Stimulated activated CD8-positive, alpha-beta memory T cell treated with anti-CD3 and anti-CD28 coated beads, Interleukin-15, amount 100 ng/mL, for 24 hours (primary cell): ENCODE results near the gene MTFMT.
"Not testable (repeated sequence)": the region's sequence is repeated elsewhere in the genome, so short reads cannot be mapped to it uniquely, and the experiment has no call there.

ENCODE experiments used
- DNase-seq: peaks from one replicate; pipeline ENCODE4 v3.0.0-alpha.2; 2020; ENCODE audit warnings: low read depth

MTFMT gene

GRCh38 chr15:65038836-65039235 lies 9.4 kb upstream of the MTFMT start:
- DNase-seq, result no peak

DNA sequence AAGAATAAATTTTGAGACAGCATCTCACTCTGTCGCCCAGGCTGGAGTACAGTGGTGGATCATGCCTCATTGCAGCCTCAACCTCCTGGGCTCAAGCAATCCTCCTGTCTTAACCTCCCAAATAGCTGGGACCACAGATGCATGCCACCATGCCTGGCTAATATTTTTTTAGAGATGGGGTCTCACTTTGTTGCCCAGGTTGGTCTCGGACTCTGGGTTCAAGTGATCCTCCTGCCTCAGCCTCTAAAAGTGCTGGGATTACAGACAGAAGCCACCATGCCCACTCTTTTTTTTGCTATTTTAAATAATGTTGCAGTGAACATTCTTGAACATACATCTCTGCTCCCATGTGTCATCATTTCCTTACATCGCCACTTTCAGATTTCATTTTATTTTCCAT lies 9.0 kb upstream of the MTFMT start:
- DNase-seq, result no peak

- no peak for DNase-seq
These were observed 7.9 kb upstream of the MTFMT start for GRCh38 chr15:65037309-65037708.

GRCh38 chr15:65034719-65035118 lies 5.3 kb upstream of the MTFMT start:
- DNase-seq, result no peak

GRCh38 chr15:65033659-65034269 lies 4.3 kb upstream of the MTFMT start:
- no peak for DNase-seq

DNA sequence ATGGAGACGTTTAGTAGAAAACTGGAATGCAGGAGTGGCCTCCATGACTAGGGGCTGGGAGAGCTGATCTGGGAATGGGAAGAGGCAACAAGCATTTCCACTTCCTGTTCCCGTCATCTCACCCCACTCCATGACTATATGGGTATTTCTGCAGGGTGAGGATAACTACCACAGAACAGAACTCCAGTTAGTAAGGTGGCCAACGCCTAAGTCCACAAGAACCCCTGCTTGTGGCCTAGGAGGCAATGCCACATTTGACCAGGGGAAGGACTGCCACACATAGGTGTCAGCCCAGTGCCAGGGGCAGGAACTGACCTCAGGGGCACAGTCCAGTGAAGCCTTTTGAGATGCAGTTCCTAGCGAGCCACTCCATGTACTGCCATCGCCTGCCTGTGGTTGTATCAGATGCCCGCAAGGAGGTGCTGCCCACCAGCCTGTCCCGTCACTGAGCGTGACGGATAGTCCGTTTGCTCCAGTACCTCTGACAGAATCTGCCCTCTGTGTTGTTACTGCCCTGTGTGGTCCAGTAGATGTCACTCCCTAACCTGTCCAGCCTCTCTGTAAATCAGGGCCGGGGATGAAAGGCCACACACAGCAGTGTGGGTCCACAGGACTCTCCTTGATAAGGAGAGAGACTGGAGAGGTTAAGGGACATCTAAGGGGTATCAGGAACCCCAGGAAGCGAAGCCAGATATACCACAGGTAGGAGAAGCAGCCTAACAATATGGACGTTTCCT lies 3.5 kb upstream of the MTFMT start:
- no peak for DNase-seq

GRCh38 chr15:65029736-65030208 lies 333 bp upstream of the MTFMT start:
- DNase-seq, result no peak

DNA sequence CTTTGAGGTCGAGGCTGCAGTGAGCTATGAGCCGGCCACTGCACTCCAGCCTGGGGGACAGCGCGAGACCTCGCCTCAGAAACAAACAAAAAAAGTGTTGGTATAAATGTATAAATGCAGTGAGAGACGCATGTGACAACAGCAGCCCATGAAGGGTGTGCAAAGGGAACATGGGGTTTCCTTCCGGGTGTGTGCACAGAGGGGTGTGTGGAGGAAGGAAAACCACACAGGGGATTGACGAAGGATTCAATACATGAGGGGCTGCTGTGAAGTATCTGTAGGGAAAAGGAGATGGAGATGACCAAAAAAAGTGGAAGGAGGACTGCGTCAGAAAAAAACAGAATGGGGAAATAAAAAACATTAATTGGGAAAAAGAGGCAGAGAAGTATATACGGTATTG lies 1.1 kb downstream of the MTFMT start:
- no peak for DNase-seq

- no peak for DNase-seq
These were observed 1.8 kb downstream of the MTFMT start for GRCh38 chr15:65027593-65027992.

- no peak for DNase-seq
These were observed 2.7 kb downstream of the MTFMT start for GRCh38 chr15:65026756-65027155.

- DNase-seq, result no peak
These were observed 8.0 kb downstream of the MTFMT start for GRCh38 chr15:65021488-65021887.

GRCh38 chr15:65020419-65020818 lies 9.0 kb downstream of the MTFMT start:
- DNase-seq, result no peak

DNA sequence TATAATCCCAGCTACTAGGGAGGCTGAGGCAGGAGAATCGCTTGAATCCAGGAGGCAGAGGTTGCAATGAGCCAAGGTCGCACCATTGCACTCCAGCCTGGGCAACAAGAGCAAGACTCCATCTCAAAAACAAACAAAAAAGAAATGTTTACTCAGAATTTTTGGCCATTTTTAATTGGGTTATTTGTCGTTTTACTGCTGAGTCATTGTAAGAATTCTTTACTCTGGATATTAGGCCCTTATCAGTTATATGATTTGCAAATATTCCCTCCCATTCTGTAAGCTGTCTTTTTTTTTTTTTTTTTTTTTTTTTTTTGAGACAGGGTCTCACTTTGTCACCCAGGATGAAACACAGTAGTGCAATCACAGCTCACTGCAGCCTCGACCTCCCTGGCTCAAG lies 18.2 kb downstream of the MTFMT start:
- not testable (repeated sequence) for DNase-seq

DNA sequence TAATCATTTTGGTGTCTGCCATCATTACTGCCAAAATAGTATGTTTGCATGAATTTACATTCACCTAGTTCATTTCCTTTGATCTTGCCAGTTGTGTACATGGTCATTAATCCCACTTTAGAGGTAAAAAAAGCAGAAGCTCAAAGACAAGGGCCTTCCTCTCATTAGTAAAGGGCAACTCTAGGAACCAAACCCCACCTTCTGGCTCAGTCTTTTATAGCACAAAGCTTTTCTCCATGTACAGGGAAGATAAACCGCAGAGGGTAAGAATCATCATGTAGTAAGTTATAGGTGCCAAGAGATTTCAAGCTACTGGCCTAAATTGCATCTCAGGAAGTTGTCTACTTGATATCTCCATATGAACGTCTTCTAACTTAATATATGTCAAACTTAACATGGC lies 20.5 kb downstream of the MTFMT start:
- no peak for DNase-seq

DNA sequence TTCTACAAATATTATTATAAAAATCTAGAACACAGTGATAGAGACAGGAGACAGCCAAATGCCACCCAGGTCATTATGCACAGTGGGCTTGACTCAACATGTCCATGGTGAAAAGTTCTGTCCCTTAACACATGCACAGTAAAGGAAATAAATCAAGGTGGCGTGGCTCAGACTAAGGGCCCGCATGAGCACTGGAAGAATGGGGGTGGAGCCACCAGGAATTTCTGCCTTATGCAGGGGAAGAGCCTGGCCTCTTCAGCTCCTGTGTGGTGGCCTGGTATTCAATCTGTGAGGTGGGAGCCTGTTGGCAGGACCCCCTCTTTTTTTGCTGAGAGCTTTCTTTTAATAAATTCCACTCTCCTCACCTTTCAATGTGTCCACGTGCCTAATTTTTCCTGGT lies 22.6 kb downstream of the MTFMT start:
- DNase-seq, result no peak

DNA sequence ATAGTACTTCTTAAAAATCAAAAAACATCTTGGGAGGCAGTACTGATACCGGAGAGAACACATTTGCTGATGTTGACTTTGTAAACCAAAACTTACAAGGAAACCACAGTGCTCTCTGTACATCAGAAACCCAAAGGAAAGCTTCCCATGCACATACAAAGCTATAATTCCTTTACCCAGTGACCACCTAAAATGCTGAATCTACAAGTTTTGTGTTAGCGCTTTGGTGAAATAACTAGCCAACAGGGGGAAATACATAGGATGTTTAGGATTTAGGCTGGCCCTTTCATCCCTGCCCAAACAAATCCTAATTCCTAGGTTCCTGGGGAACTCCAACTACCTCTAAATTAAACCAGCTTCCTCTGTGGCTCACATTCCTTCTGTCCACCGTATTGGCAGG lies 24.4 kb downstream of the MTFMT start:
- no peak for DNase-seq

DNA sequence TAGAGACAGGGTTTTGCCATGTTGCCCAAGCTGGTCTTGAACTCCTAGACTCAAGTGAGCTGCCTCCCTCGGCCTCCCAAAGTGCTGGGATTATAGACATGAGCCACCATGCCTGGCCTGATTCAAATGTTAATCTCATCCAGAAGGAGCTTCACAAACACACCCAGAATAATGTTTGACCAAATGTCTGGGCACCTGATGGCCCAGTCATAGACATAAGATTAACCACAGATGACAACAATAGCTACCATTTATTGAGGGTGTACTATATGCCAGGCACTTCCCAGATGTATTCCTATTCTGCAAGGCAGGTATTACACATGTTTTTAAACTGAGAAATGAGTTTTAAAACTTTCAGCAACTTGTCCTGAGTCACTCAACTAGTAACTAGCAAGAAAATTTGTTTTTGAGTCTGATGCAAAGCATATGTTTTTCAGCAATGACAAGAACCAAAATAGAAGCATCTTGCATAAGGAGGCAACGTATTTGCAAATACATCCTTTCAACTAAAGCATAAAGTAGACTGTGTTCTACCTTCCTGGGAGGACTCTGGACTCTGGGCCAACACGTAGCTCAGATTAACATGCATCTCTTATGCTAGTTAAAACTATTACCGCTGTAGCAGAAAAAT lies 31.6 kb downstream of the MTFMT start:
- no peak for DNase-seq

DNA sequence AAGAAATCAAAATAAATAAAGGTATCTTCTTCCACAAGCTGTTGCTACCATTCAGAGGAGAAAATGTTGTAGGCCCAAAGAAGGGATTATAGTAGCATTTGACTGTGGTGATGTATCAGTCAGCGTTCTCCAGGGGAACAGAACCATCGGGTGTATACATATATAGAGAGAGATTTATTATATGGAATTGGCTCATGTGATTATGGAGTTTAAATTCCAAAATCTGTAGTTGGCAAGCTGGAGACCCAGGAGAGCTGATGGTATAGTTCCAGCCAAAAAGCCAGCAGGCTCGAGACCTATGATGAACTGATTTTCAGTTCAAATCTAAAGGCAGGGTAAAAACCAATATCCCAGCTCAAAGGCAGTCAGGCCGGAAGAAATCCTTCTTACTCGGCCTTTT lies 32.4 kb downstream of the MTFMT start:
- no peak for DNase-seq

GRCh38 chr15:64993290-64993689 lies 36.1 kb downstream of the MTFMT start:
- no peak for DNase-seq

DNA sequence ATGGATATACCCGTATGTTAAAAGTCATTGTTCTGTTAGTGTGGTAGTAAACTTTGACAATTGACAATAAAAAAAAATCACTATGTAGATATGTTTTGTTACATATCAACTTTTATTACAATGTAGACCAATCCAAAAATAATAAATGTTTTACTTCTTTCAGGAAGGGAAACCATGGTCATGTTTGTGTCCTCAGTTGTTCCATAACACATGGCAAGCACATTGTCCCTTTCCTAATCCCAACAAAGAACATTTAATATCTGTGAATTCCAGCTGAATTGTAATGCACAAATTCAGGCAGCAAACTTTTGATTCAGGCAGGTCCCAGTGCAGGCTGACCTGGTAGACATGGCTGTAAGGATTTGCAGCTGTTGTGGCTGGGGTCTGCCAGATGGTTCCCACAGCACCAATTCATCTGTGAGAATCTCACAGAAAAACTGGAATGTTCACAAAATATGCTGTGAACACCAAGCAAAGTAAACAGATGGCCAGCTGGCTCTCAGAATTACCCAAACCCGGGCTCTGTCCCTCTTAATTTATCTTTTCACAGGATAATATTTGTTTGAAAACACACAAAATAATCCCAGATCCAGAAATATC lies 37.8 kb downstream of the MTFMT start:
- DNase-seq, result no peak

DNA sequence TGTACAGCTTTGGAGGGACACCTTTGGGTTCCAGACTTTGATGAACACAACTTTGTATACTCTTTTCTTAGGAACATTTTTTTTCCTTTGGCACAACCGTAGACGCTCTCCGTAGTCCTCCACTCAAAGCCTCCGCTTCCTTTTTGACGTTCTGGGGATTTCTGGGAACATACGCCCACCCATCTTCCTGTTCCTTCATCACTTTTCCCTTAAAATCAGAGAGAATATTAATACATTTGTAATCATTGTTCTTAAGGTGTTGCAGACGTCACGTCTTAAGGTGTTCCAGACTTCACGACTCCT lies 39.3 kb downstream of the MTFMT start:
- DNase-seq, result no peak

- peak; percentile 85 for DNase-seq
These were observed 39.8 kb downstream of the MTFMT start, which contains the start of gene SPG21 for GRCh38 chr15:64989416-64990167. SPG21 (minus strand) TSS chr15:64989914; CDS start chr15:64983569, 6,345 bp downstream.
